SU-DHL-6 (cell line): ENCODE results near the gene HOXA3.

Experiments used
- H2AFZ ChIP-seq: fragments of 200-600 bp; sonication (generic); 2 replicates; pipeline ENCODE4 v1.6.1; 2014; ENCODE audit warnings: low read depth, mild to moderate bottlenecking, moderate library complexity, mixed read lengths, antibody characterized with exemption, low read length; ENCODE audit not compliant: severe bottlenecking
- H3F3A ChIP-seq: fragments of 200-600 bp; shearing (Covaris generic); 2 replicates; pipeline ENCODE4 v1.6.0; 2016; ENCODE audit warnings: antibody characterized with exemption, mild to moderate bottlenecking; ENCODE audit not compliant: insufficient read depth
- H3K27ac ChIP-seq: fragments of 200-600 bp; sonication (generic); 2 replicates; pipeline ENCODE4 v1.5.1; 2016; ENCODE audit warnings: low read depth, mild to moderate bottlenecking, low read length, moderate library complexity, mixed read lengths
- H3K27me3 ChIP-seq: fragments of 200-600 bp; sonication (generic), shearing (Covaris generic); 2 replicates; pipeline ENCODE4 v1.6.0; 2014; ENCODE audit warnings: mild to moderate bottlenecking, low read length
- H3K36me3 ChIP-seq: fragments of 200-600 bp; sonication (generic); 2 replicates; pipeline ENCODE4 v1.6.1; 2014; ENCODE audit warnings: mild to moderate bottlenecking, low read length, mixed read lengths
- H3K4me2 ChIP-seq: fragments of 300-600, 200-600 bp; shearing (Covaris generic), sonication (generic); 2 replicates; pipeline ENCODE4 v1.6.0; 2014; ENCODE audit warnings: low read length, low read depth, mild to moderate bottlenecking; ENCODE audit not compliant: poor library complexity, severe bottlenecking
- H3K4me3 ChIP-seq: fragments of 200-600 bp; sonication (generic); 2 replicates; pipeline ENCODE4 v1.5.1; 2014; ENCODE audit warnings: antibody characterized with exemption, low read length, mild to moderate bottlenecking, mixed read lengths; ENCODE audit not compliant: insufficient read depth, poor library complexity, severe bottlenecking
- H3K79me2 ChIP-seq: fragments of 200-600 bp; sonication (generic); 2 replicates; pipeline ENCODE4 v1.6.1; 2014; ENCODE audit warnings: mild to moderate bottlenecking, low read length, moderate library complexity; ENCODE audit not compliant: insufficient read depth
- H3K9ac ChIP-seq: fragments of 200-600 bp; sonication (generic); 2 replicates; pipeline ENCODE4 v1.7.0; 2014; ENCODE audit warnings: mild to moderate bottlenecking, low read length
- H3K9me2 ChIP-seq: fragments of 200-600 bp; sonication (generic); replicated peaks from 2 replicates; pipeline ENCODE4 v1.6.1; 2014; ENCODE audit warnings: low read length; ENCODE audit not compliant: insufficient read depth
- H3K9me3 ChIP-seq: fragments of 200-600 bp; sonication (generic); 2 replicates; pipeline ENCODE4 v1.6.1; 2014; ENCODE audit warnings: low read length, mixed read lengths; ENCODE audit not compliant: insufficient read depth
- H4K20me1 ChIP-seq: fragments of 200-600 bp; sonication (generic); 2 replicates; pipeline ENCODE4 v1.6.1; 2014; ENCODE audit warnings: low read depth, mild to moderate bottlenecking, antibody characterized with exemption, low read length, moderate library complexity, mixed read lengths
- EZH2phosphoT487 ChIP-seq: fragments of 200-600 bp; sonication (generic), shearing (Covaris generic); conservative IDR thresholded peaks from 2 replicates; pipeline ENCODE4 v1.6.1; 2018; ENCODE audit warnings: mild to moderate bottlenecking, antibody characterized with exemption, low read length, moderate library complexity, mixed read lengths
- TF ChIP-seq, protein P1 (sequence below): fragments of 200-600 bp; sonication (generic); IDR thresholded peaks from one replicate; pipeline ENCODE4 v1.5.1; 2017; ENCODE audit warnings: antibody characterized with exemption, mild to moderate bottlenecking, low read length, moderate library complexity; ENCODE audit not compliant: insufficient read depth, poor library complexity, severe bottlenecking

HOXA3 gene

DNA sequence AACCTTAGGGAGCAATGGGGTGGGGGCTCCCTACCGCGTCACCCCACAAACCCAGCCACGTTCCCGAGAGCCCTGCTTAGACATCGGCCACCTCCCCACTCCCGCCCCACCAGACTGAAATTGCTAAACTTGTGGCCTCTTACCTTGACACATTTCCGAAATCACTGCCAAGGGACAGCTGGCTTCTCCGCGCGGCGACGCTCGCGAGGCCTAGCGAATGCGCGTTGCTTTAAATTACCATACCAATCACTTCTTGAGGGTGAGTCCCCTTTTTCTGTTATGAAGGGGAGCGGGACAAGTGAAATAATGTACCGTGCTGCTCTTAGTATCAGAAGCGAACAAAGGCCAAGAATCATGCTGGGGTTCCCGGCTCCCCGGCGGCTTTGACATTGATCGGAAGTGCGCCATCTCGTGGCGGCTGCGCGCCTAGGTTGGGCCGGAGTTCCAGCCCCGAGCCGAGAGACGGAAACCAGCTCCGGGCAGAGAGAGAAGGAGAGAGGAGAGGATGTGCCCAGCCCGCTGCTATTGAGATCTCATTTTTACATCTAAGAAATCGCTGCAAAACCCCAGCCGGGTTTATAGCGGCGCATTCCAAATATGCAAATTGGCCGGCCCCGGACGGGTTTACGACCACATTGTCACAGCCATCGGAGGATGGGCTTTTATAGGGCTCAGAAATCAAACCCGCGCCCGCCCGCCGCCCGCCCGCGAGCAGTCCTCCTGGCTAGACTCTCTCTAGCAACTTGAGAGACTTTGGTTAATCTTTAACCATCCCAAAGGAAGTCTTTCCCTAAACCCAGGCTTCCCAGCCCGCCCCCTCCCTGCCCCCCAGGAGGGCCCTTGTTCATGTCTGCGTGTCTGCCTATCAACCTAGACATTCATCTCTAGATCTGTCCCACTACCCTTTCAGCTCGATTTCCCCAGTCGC is 27.4 kb upstream of the HOXA3 start:
- no peaks in the 10 kb centered on the region for H3K79me2 ChIP-seq
- no peaks in the 10 kb centered on the region for H3F3A ChIP-seq
- H3K36me3 ChIP-seq: no peaks in the 10 kb centered on the region
- peak overlapping the region; percentile 34 for H3K4me2 ChIP-seq
- no peak overlapping the region for H2AFZ ChIP-seq
- no peaks in the 10 kb centered on the region for H3K9me2 ChIP-seq
- H3K27ac ChIP-seq: no peak overlapping the region
- TF ChIP-seq EZH2phosphoT487: no peak
- TF ChIP-seq, protein P1, sequence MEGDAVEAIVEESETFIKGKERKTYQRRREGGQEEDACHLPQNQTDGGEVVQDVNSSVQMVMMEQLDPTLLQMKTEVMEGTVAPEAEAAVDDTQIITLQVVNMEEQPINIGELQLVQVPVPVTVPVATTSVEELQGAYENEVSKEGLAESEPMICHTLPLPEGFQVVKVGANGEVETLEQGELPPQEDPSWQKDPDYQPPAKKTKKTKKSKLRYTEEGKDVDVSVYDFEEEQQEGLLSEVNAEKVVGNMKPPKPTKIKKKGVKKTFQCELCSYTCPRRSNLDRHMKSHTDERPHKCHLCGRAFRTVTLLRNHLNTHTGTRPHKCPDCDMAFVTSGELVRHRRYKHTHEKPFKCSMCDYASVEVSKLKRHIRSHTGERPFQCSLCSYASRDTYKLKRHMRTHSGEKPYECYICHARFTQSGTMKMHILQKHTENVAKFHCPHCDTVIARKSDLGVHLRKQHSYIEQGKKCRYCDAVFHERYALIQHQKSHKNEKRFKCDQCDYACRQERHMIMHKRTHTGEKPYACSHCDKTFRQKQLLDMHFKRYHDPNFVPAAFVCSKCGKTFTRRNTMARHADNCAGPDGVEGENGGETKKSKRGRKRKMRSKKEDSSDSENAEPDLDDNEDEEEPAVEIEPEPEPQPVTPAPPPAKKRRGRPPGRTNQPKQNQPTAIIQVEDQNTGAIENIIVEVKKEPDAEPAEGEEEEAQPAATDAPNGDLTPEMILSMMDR: peak; percentile 99
- H3K9ac ChIP-seq: no peak overlapping the region
- H3K27me3 ChIP-seq: no peaks in the 10 kb centered on the region
- no peaks in the 10 kb centered on the region for H3K9me3 ChIP-seq
- H4K20me1 ChIP-seq: no peaks in the 10 kb centered on the region
- H3K4me3 ChIP-seq: no peak overlapping the region

DNA sequence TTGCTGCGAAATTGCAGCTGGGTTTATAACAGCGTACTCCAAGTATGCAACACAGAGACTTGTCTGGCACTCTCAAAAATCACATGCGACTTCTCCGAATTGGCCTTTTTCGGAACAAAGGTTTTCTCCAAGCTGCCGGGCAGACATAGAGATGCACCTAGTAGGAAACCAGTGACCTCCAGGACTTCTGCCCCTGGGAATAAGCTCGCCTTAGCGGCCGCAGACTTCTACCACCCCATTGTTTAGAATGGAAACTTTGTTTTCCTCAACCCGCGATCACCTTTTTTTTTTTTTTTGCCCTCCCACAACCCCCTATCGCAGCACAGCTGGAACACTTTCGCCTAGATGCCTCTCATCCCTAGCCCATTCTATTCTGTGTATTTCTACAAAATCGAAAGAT is 26.6 kb upstream of the HOXA3 start:
- H3K79me2 ChIP-seq: no peaks in the 10 kb centered on the region
- no peaks in the 10 kb centered on the region for H4K20me1 ChIP-seq
- no peak overlapping the region for H3K4me3 ChIP-seq
- H3K27me3 ChIP-seq: no peaks in the 10 kb centered on the region
- H3K9me3 ChIP-seq: no peaks in the 10 kb centered on the region
- H3K36me3 ChIP-seq: no peaks in the 10 kb centered on the region
- H3F3A ChIP-seq: no peaks in the 10 kb centered on the region
- TF ChIP-seq, protein P1: no peak
- no peak for TF ChIP-seq EZH2phosphoT487
- H3K9me2 ChIP-seq: no peaks in the 10 kb centered on the region
- no peak overlapping the region for H3K9ac ChIP-seq
- no peak overlapping the region for H3K27ac ChIP-seq
- H2AFZ ChIP-seq: no peak overlapping the region
- no peak overlapping the region for H3K4me2 ChIP-seq

DNA sequence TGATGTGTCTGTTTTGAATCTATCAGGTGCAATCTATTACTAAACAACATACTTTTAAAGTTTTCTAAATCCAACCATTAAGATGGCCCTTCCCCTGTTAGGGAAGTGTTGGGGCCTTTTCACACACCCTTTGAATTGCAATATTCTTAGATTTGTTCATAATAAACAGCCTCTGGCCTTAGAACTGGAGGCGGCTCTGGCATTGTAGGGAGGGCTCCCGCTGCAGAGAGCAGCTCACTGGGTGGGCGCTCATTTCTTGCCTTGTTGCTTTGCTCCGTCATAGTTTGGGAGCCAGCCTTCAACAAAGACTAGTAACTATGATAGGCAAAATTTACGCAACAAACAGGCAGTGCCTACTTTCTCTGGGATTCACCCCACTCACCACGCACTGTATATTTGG is 26.0 kb upstream of the HOXA3 start:
- Histone ChIP-seq H3K36me3 (no peaks in the 10 kb centered on the region), H3K9me3 (no peaks in the 10 kb centered on the region), H3K9me2 (no peaks in the 10 kb centered on the region), H2AFZ (no peak overlapping the region), H3K27ac (no peak overlapping the region), H3K9ac (no peak overlapping the region), H3K4me2 (no peak overlapping the region), H3K79me2 (no peaks in the 10 kb centered on the region), H3F3A (no peaks in the 10 kb centered on the region), H4K20me1 (no peaks in the 10 kb centered on the region), H3K4me3 (no peak overlapping the region), H3K27me3 (no peaks in the 10 kb centered on the region)
- TF ChIP-seq EZH2phosphoT487: no peak
- TF ChIP-seq, protein P1: no peak
